IgD-negative memory B cell (primary cell): ENCODE results near the gene NFIB. TPM values are rescaled to one million over a fixed set of nuclear protein-coding genes. Genes with fewer than 3 reads are reported as not detected.

Source experiments
- H3K27ac Mint-ChIP-seq, 3 donors: one replicate each; pipeline ENCODE4 v1.8.0; 2020 to 2022; ENCODE audit warnings: mild to moderate bottlenecking in 3 of 3, mixed read lengths in 3 of 3, moderate library complexity in 1 of 3
- H3K27me3 Mint-ChIP-seq: one replicate; pipeline ENCODE4 v1.8.0; 2021; ENCODE audit warnings: mixed read lengths
- H3K36me3 Mint-ChIP-seq: one replicate; pipeline ENCODE4 v1.8.0; 2020; ENCODE audit warnings: mild to moderate bottlenecking, mixed read lengths
- H3K4me1 Mint-ChIP-seq, 3 donors: one replicate each; pipeline ENCODE4 v1.8.0; 2020 to 2022; ENCODE audit warnings: mixed read lengths in 3 of 3, mild to moderate bottlenecking in 1 of 3
- H3K4me3 Mint-ChIP-seq, 4 donors: one replicate each; pipeline ENCODE4 v1.8.0; 2020 to 2022; ENCODE audit warnings: mild to moderate bottlenecking in 4 of 4, mixed read lengths in 4 of 4, moderate library complexity in 3 of 4
- H3K9me3 Mint-ChIP-seq, 3 donors: one replicate each; pipeline ENCODE4 v1.8.0; 2020 to 2021; ENCODE audit warnings: mixed read lengths in 3 of 3, mild to moderate bottlenecking in 1 of 3
- polyA plus RNA-seq: library from polyadenylated mRNA; unstranded; fragments of 300-500 nt; fragmentation: Illumina TruSeq; gene quantifications from one replicate; pipeline ENCODE4 v1.2.3, GENCODE V29; 2021

The NFIB gene
- polyA plus RNA-seq, 1 donor from 2014 or later: not detected

DNA sequence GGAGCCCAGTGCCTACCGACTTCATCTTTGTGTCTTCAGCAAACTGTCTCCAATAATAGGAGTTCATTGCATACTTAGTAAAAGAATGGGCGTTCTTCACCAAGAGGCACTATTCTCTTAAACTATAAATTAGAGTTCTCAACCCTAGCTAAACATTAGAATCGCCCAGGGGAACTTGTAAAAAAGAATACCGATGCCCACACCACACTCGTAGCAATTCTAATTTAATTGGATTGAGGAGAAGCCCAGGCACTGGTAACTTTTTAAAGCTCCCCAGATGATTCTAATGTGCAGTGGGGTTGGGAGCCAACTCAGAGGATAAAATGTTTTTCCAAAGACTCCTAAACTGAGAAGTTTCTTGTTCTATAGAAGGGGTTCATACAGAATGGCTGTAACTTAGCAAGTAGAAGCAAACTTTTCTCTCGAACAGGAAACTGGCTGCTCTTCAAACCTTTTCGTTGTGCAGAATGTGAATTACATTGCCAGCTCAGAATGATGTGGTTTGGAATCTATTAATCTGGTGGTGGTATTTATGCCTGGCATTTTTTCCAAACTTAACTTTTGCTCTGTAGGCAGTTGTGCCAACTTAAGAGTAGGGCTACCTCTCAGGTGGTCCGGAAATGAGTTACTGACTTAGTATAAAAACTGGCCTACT is 26.4 kb upstream of the NFIB start:
- Mint-ChIP-seq H3K36me3 (peaks cover 2% of the 10 kb centered on the region), H3K27me3 (peaks cover 18% of the 10 kb centered on the region), H3K4me3 (no peak overlapping the region), H3K9me3 (no peaks in the 10 kb centered on the region), H3K27ac (no peak overlapping the region), H3K4me1 (peaks cover 0 to 3% (median 0%) of the 10 kb centered on the region in 3 donors)

DNA sequence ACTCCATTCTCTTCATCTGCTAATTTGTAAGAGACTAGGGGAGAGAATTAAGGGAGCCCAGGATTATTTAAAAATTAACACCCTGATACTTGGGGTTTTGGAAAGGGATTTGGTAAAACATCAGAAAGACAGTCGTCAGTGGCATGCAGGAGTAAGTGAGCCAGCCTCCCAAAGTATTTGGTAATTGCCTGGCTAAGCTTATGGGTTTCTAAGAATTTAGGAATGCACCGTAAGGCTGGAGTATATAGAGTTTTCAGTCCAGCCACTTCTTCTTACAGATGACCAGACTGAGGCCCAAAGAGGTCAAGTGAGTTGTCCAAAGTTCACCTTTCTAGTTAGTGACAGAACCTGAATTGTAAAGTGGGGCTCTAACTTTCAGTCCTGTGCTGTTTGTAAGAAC is 25.8 kb upstream of the NFIB start:
- Mint-ChIP-seq H3K4me1 (no peaks in the 10 kb centered on the region), H3K36me3 (peaks cover 2% of the 10 kb centered on the region), H3K9me3 (peaks cover 0 to 3% (median 0%) of the 10 kb centered on the region in 3 donors), H3K4me3 (no peak overlapping the region), H3K27me3 (peaks cover 16% of the 10 kb centered on the region), H3K27ac (no peak overlapping the region)

DNA sequence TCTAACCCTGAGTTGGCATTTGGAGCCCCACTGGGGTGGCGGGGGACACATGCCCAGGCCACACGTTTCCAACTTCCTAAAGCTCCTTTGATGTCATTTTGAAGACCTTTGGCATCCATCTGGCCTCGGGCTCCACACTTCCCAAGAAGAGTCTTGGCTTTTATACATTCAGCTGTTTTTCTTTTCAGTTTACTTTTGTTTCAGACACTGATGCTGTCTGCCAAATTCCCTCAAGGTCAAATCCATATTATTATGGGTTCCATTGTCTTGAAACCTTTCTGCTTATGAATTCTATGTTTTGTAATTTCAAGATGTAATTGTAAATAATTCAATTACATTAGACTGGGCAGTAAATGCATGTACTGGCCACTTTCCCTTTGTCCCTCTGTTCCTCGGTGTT is 23.7 kb upstream of the NFIB start:
- no peak overlapping the region for H3K4me3 Mint-ChIP-seq
- peaks cover 0 to 3% (median 0%) of the 10 kb centered on the region in 3 donors for H3K9me3 Mint-ChIP-seq
- H3K27me3 Mint-ChIP-seq: peaks cover 18% of the 10 kb centered on the region
- H3K36me3 Mint-ChIP-seq: peaks cover 2% of the 10 kb centered on the region
- H3K27ac Mint-ChIP-seq: no peak overlapping the region
- H3K4me1 Mint-ChIP-seq: no peaks in the 10 kb centered on the region

DNA sequence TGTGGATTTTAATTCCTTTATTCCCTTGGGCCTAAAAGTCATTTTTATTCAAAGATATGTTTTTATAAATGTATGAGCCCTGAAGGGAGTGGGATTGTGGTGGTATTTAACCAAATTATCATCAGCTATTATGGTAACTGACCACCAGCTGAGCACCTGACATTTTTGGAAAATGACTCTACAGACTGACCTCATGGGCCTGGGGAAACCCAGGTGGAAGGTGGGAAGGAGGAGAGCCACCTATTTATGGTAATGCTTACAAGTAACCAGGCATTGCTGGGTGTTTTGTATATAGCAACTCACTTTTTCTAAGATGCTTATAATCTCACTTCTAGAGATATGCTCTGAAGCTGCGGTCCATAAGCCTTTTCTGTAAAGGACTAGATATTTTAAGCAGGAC is 22.3 kb upstream of the NFIB start:
- no peak overlapping the region for H3K27ac Mint-ChIP-seq
- no peak overlapping the region for H3K4me3 Mint-ChIP-seq
- H3K27me3 Mint-ChIP-seq: peaks cover 22% of the 10 kb centered on the region
- no peaks in the 10 kb centered on the region for H3K4me1 Mint-ChIP-seq
- H3K36me3 Mint-ChIP-seq: peaks cover under 1% of the 10 kb centered on the region
- peaks cover 0 to 3% (median 2%) of the 10 kb centered on the region in 3 donors for H3K9me3 Mint-ChIP-seq

- H3K27ac Mint-ChIP-seq: no peak overlapping the region
- H3K9me3 Mint-ChIP-seq: peaks cover 0 to 3% (median 2%) of the 10 kb centered on the region in 3 donors
- H3K4me1 Mint-ChIP-seq: no peaks in the 10 kb centered on the region
- peaks cover 9% of the 10 kb centered on the region for H3K27me3 Mint-ChIP-seq
- no peak overlapping the region for H3K4me3 Mint-ChIP-seq
- no peaks in the 10 kb centered on the region for H3K36me3 Mint-ChIP-seq
These were observed 17.2 kb upstream of the NFIB start for GRCh38 chr9:14331120-14331519.

DNA sequence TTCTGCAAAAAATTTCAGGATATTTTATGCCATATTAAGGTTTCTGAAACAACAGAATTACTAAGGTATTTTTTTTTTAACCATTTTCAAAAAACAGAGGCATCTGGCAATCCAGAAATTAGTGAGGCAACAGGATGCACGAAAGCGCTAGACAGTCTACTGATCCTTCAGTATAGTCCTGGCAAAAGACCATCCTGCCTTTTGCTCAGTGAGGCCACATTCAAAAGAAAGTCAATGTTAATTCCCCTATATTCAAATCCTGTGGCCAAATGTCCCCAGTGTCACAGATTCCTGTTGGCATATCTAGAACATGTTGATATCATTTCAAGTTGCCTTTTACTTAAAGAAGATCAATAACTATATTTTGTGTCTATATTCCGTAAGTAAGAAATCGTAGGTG is 13.1 kb upstream of the NFIB start:
- H3K9me3 Mint-ChIP-seq: peaks cover 0 to 2% (median 0%) of the 10 kb centered on the region in 3 donors
- H3K4me3 Mint-ChIP-seq: no peak overlapping the region
- no peaks in the 10 kb centered on the region for H3K36me3 Mint-ChIP-seq
- H3K27ac Mint-ChIP-seq: no peak overlapping the region
- peaks cover 7% of the 10 kb centered on the region for H3K27me3 Mint-ChIP-seq
- peaks cover 5 to 6% (median 6%) of the 10 kb centered on the region in 3 donors for H3K4me1 Mint-ChIP-seq

GRCh38 chr9:14326264-14326826 is 12.4 kb upstream of the NFIB start:
- Mint-ChIP-seq H3K27ac (no peak overlapping the region), H3K36me3 (no peaks in the 10 kb centered on the region), H3K9me3 (peaks cover 0 to under 1% (median 0%) of the 10 kb centered on the region in 3 donors), H3K4me3 (no peak overlapping the region), H3K4me1 (peaks cover 5 to 13% (median 12%) of the 10 kb centered on the region in 3 donors), H3K27me3 (peaks cover 7% of the 10 kb centered on the region)

DNA sequence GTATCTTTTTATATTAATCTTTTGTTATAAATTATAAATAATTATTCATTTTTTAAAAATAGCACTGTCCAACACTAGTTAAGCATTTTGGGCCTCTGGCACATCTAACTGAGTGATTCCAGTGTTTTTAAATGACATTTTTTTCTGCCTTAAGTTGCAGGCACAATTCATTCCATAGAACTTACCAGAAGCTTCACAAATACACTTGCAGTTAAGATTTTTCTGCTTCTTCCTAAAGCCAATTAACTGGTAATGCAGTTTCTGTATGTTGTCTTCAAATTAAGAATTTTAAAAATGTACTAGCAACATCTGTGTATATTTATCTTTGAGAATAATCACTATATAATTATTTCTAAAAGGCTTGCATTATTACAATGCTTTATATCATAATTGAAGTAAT is 11.2 kb upstream of the NFIB start:
- H3K36me3 Mint-ChIP-seq: no peaks in the 10 kb centered on the region
- H3K27me3 Mint-ChIP-seq: peaks cover 5% of the 10 kb centered on the region
- no peak overlapping the region for H3K27ac Mint-ChIP-seq
- no peaks in the 10 kb centered on the region for H3K9me3 Mint-ChIP-seq
- H3K4me1 Mint-ChIP-seq: peaks cover 7 to 13% (median 12%) of the 10 kb centered on the region in 3 donors
- H3K4me3 Mint-ChIP-seq: peak overlapping the region in 1 of 4 donors; percentile 79

- H3K9me3 Mint-ChIP-seq: no peaks in the 10 kb centered on the region
- peaks cover 5% of the 10 kb centered on the region for H3K27me3 Mint-ChIP-seq
- H3K4me1 Mint-ChIP-seq: peaks cover 7 to 13% (median 12%) of the 10 kb centered on the region in 3 donors
- H3K4me3 Mint-ChIP-seq: peak overlapping the region in 3 of 4 donors; percentile 12 to 92 (median 79)
- no peaks in the 10 kb centered on the region for H3K36me3 Mint-ChIP-seq
- H3K27ac Mint-ChIP-seq: no peak overlapping the region
These were observed 10.2 kb upstream of the NFIB start for GRCh38 chr9:14323985-14324650.

DNA sequence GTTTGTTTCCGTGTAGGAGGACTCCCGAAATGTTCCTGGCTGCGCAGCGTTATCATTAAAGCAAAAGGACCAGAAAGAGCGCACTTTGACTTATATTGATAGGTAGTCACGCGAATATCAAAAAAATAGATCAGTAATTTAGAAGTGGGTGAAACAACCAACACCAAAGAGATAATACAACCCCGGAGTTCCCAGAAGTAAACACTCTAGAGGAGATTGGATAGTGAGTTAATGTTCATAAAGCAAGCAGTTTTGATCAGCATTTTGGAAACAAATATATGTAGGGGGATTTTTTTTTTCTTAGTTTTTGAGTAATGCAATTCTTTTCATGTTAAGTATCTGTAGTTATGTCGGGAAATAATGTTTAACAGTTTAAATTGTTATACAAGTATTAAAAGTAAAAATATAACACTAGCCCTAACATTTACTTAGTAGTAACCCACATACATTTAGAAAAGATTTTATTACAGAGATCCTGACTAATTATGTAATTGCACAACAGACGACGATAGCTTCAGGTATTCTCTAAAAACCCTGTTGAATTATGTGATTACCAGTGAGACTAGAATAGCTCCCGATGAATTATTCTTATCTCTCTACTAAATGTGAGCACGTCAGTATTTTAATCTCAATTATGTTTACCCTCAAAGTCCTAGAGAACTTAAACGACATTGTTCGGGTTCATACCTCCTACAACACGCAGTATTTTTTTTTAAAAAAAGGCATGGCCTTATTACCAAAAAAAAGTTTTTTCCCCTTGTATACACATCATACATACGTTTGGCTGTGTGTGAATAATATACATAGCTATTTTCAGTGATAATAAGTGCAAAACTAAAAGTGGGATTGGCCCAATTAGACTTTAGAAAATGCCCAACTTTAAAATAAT is 9.4 kb upstream of the NFIB start:
- H3K9me3 Mint-ChIP-seq: no peaks in the 10 kb centered on the region
- peaks cover 1% of the 10 kb centered on the region for H3K36me3 Mint-ChIP-seq
- H3K4me1 Mint-ChIP-seq: peaks cover 7 to 13% (median 12%) of the 10 kb centered on the region in 3 donors
- peak overlapping the region; percentile 79 to 97 (median 91) for H3K4me3 Mint-ChIP-seq
- H3K27ac Mint-ChIP-seq: peak overlapping the region in 1 of 3 donors; percentile 33
- H3K27me3 Mint-ChIP-seq: peaks cover 5% of the 10 kb centered on the region

- peaks cover 7 to 20% (median 16%) of the 10 kb centered on the region in 3 donors for H3K4me1 Mint-ChIP-seq
- peak overlapping the region in 2 of 3 donors; percentile 57 to 65 for H3K27ac Mint-ChIP-seq
- H3K36me3 Mint-ChIP-seq: peaks cover 1% of the 10 kb centered on the region
- H3K27me3 Mint-ChIP-seq: peaks cover 10% of the 10 kb centered on the region
- H3K9me3 Mint-ChIP-seq: no peaks in the 10 kb centered on the region
- peak overlapping the region; percentile 79 to 97 (median 91) for H3K4me3 Mint-ChIP-seq
These were observed 8.5 kb upstream of the NFIB start for GRCh38 chr9:14322211-14323082.

- H3K27ac Mint-ChIP-seq: peak overlapping the region in 2 of 3 donors; percentile 57 to 65
- H3K4me3 Mint-ChIP-seq: peak overlapping the region; percentile 79 to 97 (median 91)
- H3K36me3 Mint-ChIP-seq: peaks cover 1% of the 10 kb centered on the region
- H3K4me1 Mint-ChIP-seq: peaks cover 7 to 25% (median 16%) of the 10 kb centered on the region in 3 donors
- H3K27me3 Mint-ChIP-seq: peaks cover 14% of the 10 kb centered on the region
- no peaks in the 10 kb centered on the region for H3K9me3 Mint-ChIP-seq
These were observed 7.7 kb upstream of the NFIB start for GRCh38 chr9:14321517-14322130.

- Mint-ChIP-seq H3K4me1 (peaks cover 10 to 28% (median 19%) of the 10 kb centered on the region in 3 donors), H3K9me3 (no peaks in the 10 kb centered on the region), H3K27ac (no peak overlapping the region), H3K36me3 (peaks cover 1% of the 10 kb centered on the region), H3K27me3 (peaks cover 21% of the 10 kb centered on the region), H3K4me3 (peak overlapping the region in 3 of 4 donors; percentile 45 to 79 (median 64))
These were observed 6.6 kb upstream of the NFIB start for GRCh38 chr9:14320271-14321181.
